Tibial nerve (tissue), 3 donors: Measurements from ENCODE around the gene STARD8.

Experiments
- POLR2A ChIP-seq, 2 donors: fragments of 450-650 bp; IDR thresholded peaks; one replicate each; pipeline ENCODE4 v1.6.1; 2017; ENCODE audit warnings: antibody characterized with exemption in 2 of 2, mild to moderate bottlenecking in 2 of 2, moderate library complexity in 2 of 2
- TF ChIP-seq, protein P1 (sequence below), 5 experiments: fragments of 200-600 bp in 3 of 5; fragments of 450-650 bp in 2 of 5; sonication (generic) in 3 of 5; IDR thresholded peaks; one replicate each; pipeline ENCODE4 v1.5.1; 2016 to 2019; ENCODE audit warnings: antibody characterized with exemption in 5 of 5, mild to moderate bottlenecking in 3 of 5, moderate library complexity in 2 of 5

DNA sequence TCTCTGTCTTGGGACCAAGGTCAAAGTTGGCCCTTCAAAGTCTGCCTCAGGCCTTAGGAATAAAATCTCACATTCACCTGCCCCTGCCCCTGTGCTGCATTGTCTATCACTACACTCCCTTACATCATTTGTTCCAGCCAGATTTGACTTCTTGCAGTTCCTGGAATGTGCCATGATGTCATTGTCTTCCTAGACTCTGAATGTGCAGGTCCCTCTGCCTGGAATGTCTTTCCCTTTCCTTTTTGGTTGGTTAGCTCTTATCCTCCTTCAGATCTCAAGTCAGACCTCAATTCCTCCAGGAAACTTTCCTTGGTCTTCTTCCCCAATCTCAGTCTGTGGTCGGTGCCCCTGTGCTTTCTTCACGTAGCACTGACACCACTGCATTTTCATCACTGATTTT lies 113.6 kb downstream of the STARD8 start:
- TF ChIP-seq, protein P1, sequence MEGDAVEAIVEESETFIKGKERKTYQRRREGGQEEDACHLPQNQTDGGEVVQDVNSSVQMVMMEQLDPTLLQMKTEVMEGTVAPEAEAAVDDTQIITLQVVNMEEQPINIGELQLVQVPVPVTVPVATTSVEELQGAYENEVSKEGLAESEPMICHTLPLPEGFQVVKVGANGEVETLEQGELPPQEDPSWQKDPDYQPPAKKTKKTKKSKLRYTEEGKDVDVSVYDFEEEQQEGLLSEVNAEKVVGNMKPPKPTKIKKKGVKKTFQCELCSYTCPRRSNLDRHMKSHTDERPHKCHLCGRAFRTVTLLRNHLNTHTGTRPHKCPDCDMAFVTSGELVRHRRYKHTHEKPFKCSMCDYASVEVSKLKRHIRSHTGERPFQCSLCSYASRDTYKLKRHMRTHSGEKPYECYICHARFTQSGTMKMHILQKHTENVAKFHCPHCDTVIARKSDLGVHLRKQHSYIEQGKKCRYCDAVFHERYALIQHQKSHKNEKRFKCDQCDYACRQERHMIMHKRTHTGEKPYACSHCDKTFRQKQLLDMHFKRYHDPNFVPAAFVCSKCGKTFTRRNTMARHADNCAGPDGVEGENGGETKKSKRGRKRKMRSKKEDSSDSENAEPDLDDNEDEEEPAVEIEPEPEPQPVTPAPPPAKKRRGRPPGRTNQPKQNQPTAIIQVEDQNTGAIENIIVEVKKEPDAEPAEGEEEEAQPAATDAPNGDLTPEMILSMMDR (IDR thresholded peaks at IDR 0.05): no peak
- no peak for TF ChIP-seq POLR2A (IDR thresholded peaks at IDR 0.05)
